Osteocyte (in vitro differentiated cells): ENCODE measurements around the gene PRM3. TPM values are rescaled to one million over a fixed set of nuclear protein-coding genes. Genes with fewer than 3 reads are reported as not detected.

Source experiments
- DNase-seq: peaks from one replicate; pipeline ENCODE4 v3.0.0; 2021; ENCODE audit warnings: mixed read lengths; ENCODE audit not compliant: unreplicated experiment; ENCODE audit errors: extremely low spot score
- H3K27ac Mint-ChIP-seq: one replicate; pipeline ENCODE4 v1.8.0; 2021; ENCODE audit warnings: mild to moderate bottlenecking, mixed read lengths; ENCODE audit not compliant: unreplicated experiment
- H3K27me3 Mint-ChIP-seq: one replicate; pipeline ENCODE4 v1.8.0; 2021; ENCODE audit warnings: mixed read lengths; ENCODE audit not compliant: unreplicated experiment
- H3K36me3 Mint-ChIP-seq: one replicate; pipeline ENCODE4 v1.8.0; 2021; ENCODE audit warnings: mixed read lengths; ENCODE audit not compliant: unreplicated experiment
- H3K4me1 Mint-ChIP-seq: one replicate; pipeline ENCODE4 v1.8.0; 2021; ENCODE audit warnings: mixed read lengths; ENCODE audit not compliant: unreplicated experiment
- H3K4me3 Mint-ChIP-seq: one replicate; pipeline ENCODE4 v1.8.0; 2021; ENCODE audit warnings: mild to moderate bottlenecking, moderate library complexity, mixed read lengths; ENCODE audit not compliant: unreplicated experiment
- H3K9me3 Mint-ChIP-seq: one replicate; pipeline ENCODE4 v1.8.0; 2021; ENCODE audit warnings: mixed read lengths; ENCODE audit not compliant: unreplicated experiment
- CTCF ChIP-seq: fragments of 200-600 bp; sonication (generic); IDR thresholded peaks from 2 replicates; pipeline ENCODE4 v1.5.0; 2021; ENCODE audit warnings: antibody characterized with exemption, mild to moderate bottlenecking, moderate library complexity
- total RNA-seq: library from RNA; stranded (reverse); gene quantifications from 2 replicates; pipeline ENCODE4 v1.2.1, GENCODE V29; 2021

PRM3 gene
- total RNA-seq, 1 donor from 2014 or later, result not detected

DNA sequence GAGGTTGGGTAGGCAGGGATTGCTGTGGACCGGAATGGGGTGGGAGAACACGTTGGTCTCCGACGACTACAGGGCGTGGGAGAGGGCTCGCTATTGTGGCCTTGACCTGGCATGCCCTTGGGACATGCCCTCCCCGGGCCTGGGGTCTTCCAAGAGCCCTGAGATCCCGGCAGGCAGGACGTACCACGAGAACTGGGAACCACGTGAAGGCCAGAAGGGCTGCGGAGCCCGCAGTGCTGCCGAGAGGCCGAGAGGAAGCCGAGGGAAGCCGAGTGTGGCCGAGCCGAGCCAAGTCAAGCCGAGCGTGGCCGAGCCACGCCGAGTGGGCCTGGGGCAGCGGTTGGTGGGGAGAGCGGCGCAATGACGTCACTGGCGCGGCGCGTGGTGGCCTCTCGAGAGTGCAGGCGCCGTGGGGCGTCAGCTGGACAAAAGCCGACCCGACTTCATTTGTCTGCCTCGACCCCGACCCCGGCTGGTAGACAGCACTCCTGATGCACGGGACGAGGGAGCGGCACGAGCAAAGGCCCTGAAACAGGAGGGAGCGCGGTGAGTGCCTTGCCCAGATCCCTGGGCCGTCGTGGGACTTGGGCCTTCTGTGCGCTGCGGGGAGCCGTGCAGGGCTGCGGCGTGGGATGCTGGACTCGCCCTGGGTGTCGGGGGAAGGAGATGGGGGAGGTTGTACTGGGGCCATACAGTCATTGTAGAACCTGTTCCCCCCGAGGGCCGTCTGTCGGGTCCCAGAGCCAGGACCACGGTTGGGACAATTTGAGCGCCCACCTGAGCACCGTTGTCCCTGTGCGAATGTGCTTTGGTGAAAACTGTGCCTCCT is 24.0 kb downstream of the PRM3 start:
- Mint-ChIP-seq H3K4me1 (peaks cover 21% of the 10 kb centered on the region), H3K27ac (no peak overlapping the region), H3K4me3 (no peak overlapping the region), H3K9me3 (no peaks in the 10 kb centered on the region), H3K27me3 (peaks cover 6% of the 10 kb centered on the region), H3K36me3 (peaks cover 6% of the 10 kb centered on the region)
- TF ChIP-seq CTCF, result no peak
- DNase-seq, result no peak

DNA sequence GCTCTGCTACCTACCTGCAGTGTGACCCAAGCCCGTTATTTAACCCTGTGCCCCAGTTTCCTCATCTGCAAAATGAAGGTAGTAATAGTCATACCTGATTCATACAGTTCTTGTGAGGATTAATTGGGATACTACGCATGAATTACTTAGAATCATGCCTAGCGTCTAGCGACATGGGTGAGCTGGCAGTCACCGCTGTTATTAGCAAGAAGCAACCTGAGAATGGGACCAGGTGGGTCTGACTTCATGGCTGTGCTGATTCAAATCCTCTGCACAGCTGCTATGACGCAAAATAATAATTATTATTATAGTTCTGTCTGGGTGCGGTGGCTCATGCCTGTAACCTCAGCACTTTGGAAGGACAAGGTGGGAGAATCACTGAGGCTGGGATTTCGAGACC is 25.3 kb downstream of the PRM3 start:
- Mint-ChIP-seq H3K4me1 (peaks cover 9% of the 10 kb centered on the region), H3K9me3 (no peaks in the 10 kb centered on the region), H3K27ac (no peak overlapping the region), H3K27me3 (peaks cover 6% of the 10 kb centered on the region), H3K36me3 (peaks cover 4% of the 10 kb centered on the region), H3K4me3 (no peak overlapping the region)
- no peak for TF ChIP-seq CTCF
- no peak for DNase-seq

DNA sequence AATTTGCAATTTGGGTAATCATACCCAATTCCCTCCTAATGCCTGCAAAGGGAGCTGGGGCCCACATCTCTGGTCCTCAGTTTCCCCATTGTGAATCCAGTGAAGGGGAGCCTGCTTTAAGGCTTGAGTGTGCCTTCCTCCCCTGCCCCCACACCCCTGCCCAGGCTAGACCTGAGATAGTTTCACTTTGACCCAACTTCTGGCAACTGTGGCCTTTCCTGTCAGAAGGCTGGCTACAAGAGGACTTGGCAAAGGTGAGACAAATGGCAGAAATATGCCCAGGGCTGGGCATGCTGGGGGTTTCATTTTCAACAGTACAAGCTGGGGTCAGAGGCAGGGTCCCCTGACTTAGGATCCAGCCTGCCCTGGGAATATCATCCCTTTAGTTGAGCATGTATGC is 27.4 kb downstream of the PRM3 start:
- peaks cover 5% of the 10 kb centered on the region for H3K4me1 Mint-ChIP-seq
- H3K4me3 Mint-ChIP-seq, result no peak overlapping the region
- peaks cover 4% of the 10 kb centered on the region for H3K36me3 Mint-ChIP-seq
- H3K27me3 Mint-ChIP-seq, result peaks cover 6% of the 10 kb centered on the region
- TF ChIP-seq CTCF, result no peak
- H3K9me3 Mint-ChIP-seq, result no peaks in the 10 kb centered on the region
- no peak overlapping the region for H3K27ac Mint-ChIP-seq
- no peak for DNase-seq

- DNase-seq, result no peak
- H3K27ac Mint-ChIP-seq, result no peak overlapping the region
- H3K27me3 Mint-ChIP-seq, result peaks cover 6% of the 10 kb centered on the region
- peaks cover 4% of the 10 kb centered on the region for H3K36me3 Mint-ChIP-seq
- H3K9me3 Mint-ChIP-seq, result no peaks in the 10 kb centered on the region
- no peak for TF ChIP-seq CTCF
- peaks cover 8% of the 10 kb centered on the region for H3K4me1 Mint-ChIP-seq
- H3K4me3 Mint-ChIP-seq, result no peak overlapping the region
Observed at GRCh38 chr16:11245222-11245737, 28.1 kb downstream of the PRM3 start.

DNA sequence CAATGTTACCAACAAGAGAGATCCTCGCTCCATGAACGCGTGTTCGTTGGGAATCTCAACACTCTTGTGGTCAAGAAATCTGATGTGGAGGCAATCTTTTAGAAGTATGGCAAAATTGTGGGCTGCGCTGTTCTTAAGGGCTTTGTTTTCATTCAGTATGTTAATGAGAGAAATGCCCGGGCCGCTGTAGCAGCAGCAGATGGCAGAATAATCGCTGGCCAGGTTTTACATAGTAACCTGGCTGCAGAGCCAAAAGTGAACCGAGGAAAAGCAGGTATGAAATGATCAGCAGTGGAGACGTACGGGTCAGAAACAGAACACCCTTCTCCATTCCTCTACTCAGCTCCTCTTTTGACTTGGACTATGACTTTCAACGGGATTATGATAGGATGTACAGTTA is 30.8 kb downstream of the PRM3 start:
- no peak overlapping the region for H3K27ac Mint-ChIP-seq
- no peak for TF ChIP-seq CTCF
- H3K27me3 Mint-ChIP-seq, result peaks cover 6% of the 10 kb centered on the region
- no peak for DNase-seq
- no peak overlapping the region for H3K4me3 Mint-ChIP-seq
- no peaks in the 10 kb centered on the region for H3K9me3 Mint-ChIP-seq
- H3K4me1 Mint-ChIP-seq, result peaks cover 8% of the 10 kb centered on the region
- H3K36me3 Mint-ChIP-seq, result peaks cover 4% of the 10 kb centered on the region
